Fibroblast of lung (primary cell): ENCODE measurements around the gene BNIP5.

Source experiments
- EZH2 ChIP-seq: IDR thresholded peaks from 2 replicates; pipeline ENCODE4 v1.5.1; 2012; ENCODE audit warnings: low read length, control low read depth, mild to moderate bottlenecking; ENCODE audit errors: missing control alignments
- TF ChIP-seq, protein P1 (sequence below), 2 donors: IDR thresholded peaks in 1 of 2; conservative IDR thresholded peaks in 1 of 2; 1 replicate in 1 of 2; 2 replicates in 1 of 2; pipeline ENCODE4 v1.5.1; 2011 to 2012; ENCODE audit warnings: low read length in 2 of 2, control low read depth in 1 of 2, inconsistent platforms in 1 of 2, low read depth in 1 of 2, mild to moderate bottlenecking in 1 of 2

DNA sequence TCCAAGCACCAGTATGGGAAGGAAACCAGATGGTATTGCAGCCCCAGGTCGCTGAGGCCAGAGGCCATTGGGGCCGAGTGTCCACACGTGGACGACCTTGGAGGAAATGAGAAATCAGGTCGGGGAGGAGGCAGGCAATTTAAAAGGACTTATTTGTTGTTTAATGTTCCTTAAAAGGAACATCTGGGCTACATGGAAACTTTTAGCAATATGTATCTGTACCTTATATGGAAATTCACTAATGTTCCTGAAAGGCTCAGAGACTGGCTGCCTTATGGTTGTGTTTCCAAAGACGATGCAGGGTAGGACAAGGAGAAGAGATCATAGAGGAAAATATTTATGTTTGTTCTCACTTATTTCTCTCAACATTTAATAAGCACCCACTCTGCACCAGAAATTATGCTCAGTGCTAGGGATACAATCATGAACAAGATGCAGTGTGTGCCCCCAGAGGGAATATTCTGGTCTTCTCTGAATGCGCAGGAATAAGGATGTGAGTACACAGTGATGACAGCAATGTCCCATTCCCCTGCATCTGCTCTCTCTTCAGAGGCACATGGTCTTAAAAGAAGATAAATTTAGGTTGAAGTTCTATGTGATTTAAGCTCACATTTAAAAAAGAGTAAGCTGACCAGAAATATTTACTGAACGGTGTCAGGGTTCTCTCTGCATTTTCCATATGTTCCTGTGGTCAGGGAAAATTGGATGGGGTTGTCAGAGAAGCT is 3.4 kb downstream of the BNIP5 start:
- TF ChIP-seq, protein P1, sequence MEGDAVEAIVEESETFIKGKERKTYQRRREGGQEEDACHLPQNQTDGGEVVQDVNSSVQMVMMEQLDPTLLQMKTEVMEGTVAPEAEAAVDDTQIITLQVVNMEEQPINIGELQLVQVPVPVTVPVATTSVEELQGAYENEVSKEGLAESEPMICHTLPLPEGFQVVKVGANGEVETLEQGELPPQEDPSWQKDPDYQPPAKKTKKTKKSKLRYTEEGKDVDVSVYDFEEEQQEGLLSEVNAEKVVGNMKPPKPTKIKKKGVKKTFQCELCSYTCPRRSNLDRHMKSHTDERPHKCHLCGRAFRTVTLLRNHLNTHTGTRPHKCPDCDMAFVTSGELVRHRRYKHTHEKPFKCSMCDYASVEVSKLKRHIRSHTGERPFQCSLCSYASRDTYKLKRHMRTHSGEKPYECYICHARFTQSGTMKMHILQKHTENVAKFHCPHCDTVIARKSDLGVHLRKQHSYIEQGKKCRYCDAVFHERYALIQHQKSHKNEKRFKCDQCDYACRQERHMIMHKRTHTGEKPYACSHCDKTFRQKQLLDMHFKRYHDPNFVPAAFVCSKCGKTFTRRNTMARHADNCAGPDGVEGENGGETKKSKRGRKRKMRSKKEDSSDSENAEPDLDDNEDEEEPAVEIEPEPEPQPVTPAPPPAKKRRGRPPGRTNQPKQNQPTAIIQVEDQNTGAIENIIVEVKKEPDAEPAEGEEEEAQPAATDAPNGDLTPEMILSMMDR (conservative IDR thresholded peaks at IDR 0.05 in 1 of 2, IDR thresholded peaks at IDR 0.05 in 1 of 2; ENCODE audit: low read depth in 1 of 2, low read length in 2 of 2): no peak
- TF ChIP-seq EZH2: no peak
